GM10266 (cell line): ENCODE data around the gene GPS1.

Source experiments
- DNase-seq: peaks from one replicate; pipeline ENCODE4 v3.0.0; 2012; ENCODE audit errors: extremely low spot score
- CTCF ChIP-seq: IDR thresholded peaks from 2 replicates; pipeline ENCODE4 v1.5.1; 2012; ENCODE audit warnings: mild to moderate bottlenecking, low read depth; ENCODE audit not compliant: control insufficient read depth, insufficient read depth; ENCODE audit errors: missing control alignments

GPS1 gene

GRCh38 chr17:82042649-82043048 is 9.0 kb upstream of the GPS1 start:
- no peak for TF ChIP-seq CTCF
- DNase-seq = no peak

- no peak for DNase-seq
These were observed 8.2 kb upstream of the GPS1 start for GRCh38 chr17:82043507-82043906.

DNA sequence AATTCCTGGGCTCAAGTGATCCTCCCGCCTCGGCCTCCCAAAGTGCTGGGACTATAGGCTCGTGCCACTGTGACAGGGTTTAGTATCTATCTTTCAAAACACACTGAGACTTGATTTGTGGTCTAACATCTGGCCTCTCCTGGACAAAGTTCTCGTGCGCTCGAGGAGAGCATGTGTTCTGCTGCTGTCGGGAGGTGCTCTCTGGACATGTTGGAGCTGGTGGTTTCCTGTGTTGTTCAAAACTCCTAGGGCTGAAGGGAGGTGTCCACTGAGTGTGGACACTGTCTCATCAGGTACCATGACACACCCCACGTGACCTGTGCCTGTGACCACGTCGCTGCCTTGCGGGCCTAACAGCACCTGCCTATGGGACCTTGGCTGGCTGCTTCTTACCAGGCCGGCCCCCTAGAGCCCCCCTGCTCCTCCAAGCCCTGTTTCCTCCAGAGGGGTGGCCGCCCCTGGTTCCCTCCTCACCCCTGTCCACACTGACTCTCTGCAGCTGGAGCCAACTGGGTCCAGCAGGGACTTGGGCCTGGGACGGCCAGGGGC is 5.7 kb upstream of the GPS1 start:
- no peak for DNase-seq
- no peak for TF ChIP-seq CTCF

More at GRCh38 chr17:82043507-82043906, 8.2 kb upstream of the GPS1 start:
- no peak for TF ChIP-seq CTCF

GRCh38 chr17:82046903-82047302 is 4.8 kb upstream of the GPS1 start:
- no peak for DNase-seq
- no peak for TF ChIP-seq CTCF

- no peak for TF ChIP-seq CTCF
- DNase-seq = no peak
These were observed 4.3 kb upstream of the GPS1 start for GRCh38 chr17:82047379-82047778.

- no peak for TF ChIP-seq CTCF
- no peak for DNase-seq
These were observed 3.7 kb upstream of the GPS1 start for GRCh38 chr17:82047914-82048570.

- DNase-seq = no peak
- TF ChIP-seq CTCF = no peak
These were observed 3.1 kb upstream of the GPS1 start for GRCh38 chr17:82048571-82048971.
